B cell (primary cell): ENCODE results near the gene NUAK2. TPM values are rescaled to one million over a fixed set of nuclear protein-coding genes. Genes with fewer than 3 reads are reported as not detected.
A peak's percentile ranks its signal among the peaks of the same experiment; 100 is the strongest.

Experiments used
- ATAC-seq: fragments of 200-7000 bp; cut with Tn5 transposase; one replicate; pipeline ENCODE4 v1.10.0; 2021; ENCODE audit warnings: low read depth, mild to moderate bottlenecking, moderate number of reproducible peaks, moderate library complexity
- CTCF ChIA-PET: fragments of 350-600 bp; sonication (Branson Sonifier 250); formaldehyde crosslinking; loops from one replicate; lab custom pipeline; 2021; ENCODE audit warnings: antibody characterized with exemption, inconsistent platforms; lab: Charles Lee
- POLR2A ChIA-PET: fragments of 350-600 bp; sonication (Branson Sonifier 250); formaldehyde crosslinking; loops from one replicate; lab custom pipeline; 2021; ENCODE audit warnings: antibody characterized with exemption; lab: Charles Lee
- DNase-seq: peaks from one replicate; pipeline ENCODE4 v3.0.0; 2013
- H2AFZ ChIP-seq: 2 replicates; pipeline ENCODE4 v1.6.1; 2012; ENCODE audit warnings: mild to moderate bottlenecking, low read depth, low read length; ENCODE audit not compliant: insufficient read depth, poor library complexity, severe bottlenecking
- H3K27ac ChIP-seq, 2 donors: 1 replicate in 1 of 2; 2 replicates in 1 of 2; pipeline ENCODE4 v1.5.1; 2012 to 2013; ENCODE audit warnings: low read length in 2 of 2, mild to moderate bottlenecking in 2 of 2, moderate library complexity in 1 of 2
- H3K27me3 ChIP-seq, 4 experiments: fragments of 200-600 bp in 1 of 4; sonication (generic) in 1 of 4; replicated peaks in 1 of 4; 1 replicate in 2 of 4; 2 replicates in 2 of 4; pipeline versions ENCODE4 v1.6.1 to v1.7.0; 2013 to 2016; ENCODE audit warnings: low read length in 3 of 4, mild to moderate bottlenecking in 2 of 4, mixed read lengths in 1 of 4, moderate library complexity in 1 of 4; ENCODE audit not compliant: insufficient read depth in 4 of 4, control insufficient read depth in 3 of 4; ENCODE audit errors: control extremely low read depth in 1 of 4
- H3K36me3 ChIP-seq, 2 experiments: replicated peaks in 1 of 2; 1 replicate in 1 of 2; 2 replicates in 1 of 2; pipeline versions ENCODE4 v1.6.1 to v1.7.1; 2013; ENCODE audit warnings: low read length in 1 of 2; ENCODE audit not compliant: insufficient read depth in 2 of 2, control insufficient read depth in 1 of 2; ENCODE audit errors: control extremely low read depth in 1 of 2, extremely low read depth in 1 of 2
- H3K4me1 ChIP-seq, 2 donors: fragments of 200-600 bp in 1 of 2; sonication (generic) in 1 of 2; 1 replicate in 1 of 2; 2 replicates in 1 of 2; pipeline versions ENCODE4 v1.5.1 to v1.6.1; 2013 to 2017; ENCODE audit warnings: low read length in 2 of 2; ENCODE audit not compliant: control insufficient read depth in 2 of 2, insufficient read depth in 2 of 2
- H3K4me2 ChIP-seq: replicated peaks from 2 replicates; pipeline ENCODE3; 2012; ENCODE audit warnings: mild to moderate bottlenecking, low read depth, low read length; ENCODE audit not compliant: poor library complexity, severe bottlenecking
- H3K4me3 ChIP-seq, 5 experiments: fragments of 200-600 bp in 1 of 5; sonication (generic) in 1 of 5; 1 replicate in 3 of 5; 2 replicates in 2 of 5; pipeline versions ENCODE4 v1.5.1 to v1.7.0; 2011 to 2016; ENCODE audit warnings: low read length in 4 of 5, mild to moderate bottlenecking in 4 of 5, low read depth in 2 of 5, control low read depth in 1 of 5, moderate library complexity in 1 of 5; ENCODE audit not compliant: insufficient read depth in 1 of 5; ENCODE audit errors: control extremely low read depth in 1 of 5, extremely low read depth in 1 of 5
- H3K79me2 ChIP-seq: fragments of 200-600 bp; sonication (generic); one replicate; pipeline ENCODE4 v1.6.0; 2016; ENCODE audit warnings: low read length; ENCODE audit not compliant: control insufficient read depth, insufficient read depth
- H3K9ac ChIP-seq: fragments of 200-600 bp; sonication (generic); 2 replicates; pipeline ENCODE4 v1.6.1; 2017; ENCODE audit warnings: mild to moderate bottlenecking, low read length, moderate library complexity
- H3K9me3 ChIP-seq, 3 donors: one replicate each; pipeline versions ENCODE4 v1.6.1 to v1.7.1; 2013; ENCODE audit warnings: low read length in 2 of 3; ENCODE audit not compliant: control insufficient read depth in 2 of 3, insufficient read depth in 1 of 3; ENCODE audit errors: control extremely low read depth in 1 of 3
- H4K20me1 ChIP-seq: 2 replicates; pipeline ENCODE4 v1.6.0; 2012; ENCODE audit warnings: mild to moderate bottlenecking, low read length; ENCODE audit not compliant: insufficient read depth, control insufficient read depth, poor library complexity, severe bottlenecking
- H3K27ac Mint-ChIP-seq: one replicate; pipeline ENCODE4 v1.8.0; 2021; ENCODE audit warnings: mixed read lengths
- H3K27me3 Mint-ChIP-seq: one replicate; pipeline ENCODE4 v1.8.0; 2021; ENCODE audit warnings: mixed read lengths
- H3K4me1 Mint-ChIP-seq: one replicate; pipeline ENCODE4 v1.8.0; 2021; ENCODE audit warnings: mixed read lengths
- H3K4me3 Mint-ChIP-seq: one replicate; pipeline ENCODE4 v1.8.0; 2021; ENCODE audit warnings: mixed read lengths
- H3K9me3 Mint-ChIP-seq: one replicate; pipeline ENCODE4 v1.8.0; 2022; ENCODE audit warnings: mixed read lengths; ENCODE audit not compliant: insufficient read depth
- EZH2 ChIP-seq: IDR thresholded peaks from 2 replicates; pipeline ENCODE4 v1.6.1; 2012; ENCODE audit warnings: borderline replicate concordance, low read depth, mild to moderate bottlenecking, moderate library complexity, low read length; ENCODE audit not compliant: insufficient read depth, poor library complexity, severe bottlenecking
- WGBS: methylation state at CpG from one replicate; pipeline ENCODE4 v1.1.5; 2013; ENCODE audit warnings: missing lambda C conversion rate; ENCODE audit not compliant: insufficient coverage; 5-methylcytosine and 5-hydroxymethylcytosine counted together
- intact Hi-C: fragments of 100-400 bp; cut with micrococcal nuclease; formaldehyde crosslinking; loops from one replicate; pipeline ENCODE4 v1.10.0; 2022
- polyA plus RNA-seq: library from polyadenylated mRNA; depleted of rRNA; stranded (reverse); fragments of >200 nt; gene quantifications from 2 replicates; pipeline ENCODE4 v1.2.3, GENCODE V29; 2012
- total RNA-seq, 2 donors: library from RNA; stranded (reverse); fragments of 120-200 nt in 1 of 2; gene quantifications; 1 replicate in 1 of 2; 2 replicates in 1 of 2; pipeline versions ENCODE4 v1.2.3 to v1.2.4, GENCODE V29; 2013 to 2022
- TF ChIP-seq, protein P1 (sequence below): fragments of 200-600 bp; IDR thresholded peaks from one replicate; pipeline ENCODE4 v1.8.0; 2022; ENCODE audit warnings: antibody characterized with exemption, mild to moderate bottlenecking

Gene NUAK2
- total and polyA plus RNA-seq, 2 donors (not counting 1 experiment from before 2014, with no cell fraction given) = 37.9 to 102 TPM

DNA sequence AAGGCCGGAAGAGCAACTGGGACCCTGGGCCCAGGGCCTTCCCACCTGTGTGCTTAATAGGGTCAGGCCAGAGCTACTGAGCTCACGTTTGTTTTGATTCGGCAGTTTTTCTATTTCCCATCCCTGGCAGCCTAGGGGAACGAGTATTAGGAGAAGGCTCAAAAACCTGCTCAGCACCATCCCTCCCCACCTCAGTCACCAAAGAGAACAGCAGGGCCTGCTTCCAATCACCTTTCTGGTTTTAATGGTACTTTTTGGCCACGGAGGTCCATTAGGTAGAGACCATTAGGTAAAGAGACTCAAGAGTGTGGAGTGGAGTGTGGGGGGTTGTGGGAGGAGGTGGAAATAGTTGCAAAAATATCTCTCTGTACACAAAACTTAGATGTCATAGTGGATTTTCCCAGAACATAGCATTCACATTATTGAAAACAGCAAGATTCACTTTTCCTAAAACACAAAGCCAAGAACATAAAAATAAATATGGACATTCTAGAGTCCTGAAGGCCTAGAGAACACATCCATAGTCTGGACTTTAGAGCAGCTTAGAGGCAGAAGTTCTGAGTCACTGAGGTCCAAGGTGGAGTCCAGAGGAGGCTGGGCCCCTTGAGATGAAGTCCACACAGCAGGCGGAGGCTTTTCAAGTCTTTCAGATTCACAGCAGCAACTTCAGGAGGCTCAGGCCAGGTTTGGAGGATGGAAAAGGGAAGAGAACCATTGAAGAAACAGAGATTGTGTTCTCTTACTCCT, 19.5 kb downstream of the NUAK2 start:
- H3K4me3 Mint-ChIP-seq = peak overlapping the region; percentile 55
- H3K27ac Mint-ChIP-seq = peak overlapping the region; percentile 86
- peaks cover 0 to 54% of the 10 kb centered on the region in 2 experiments for H3K36me3 ChIP-seq

More for the DNA sequence above, 19.5 kb downstream of the NUAK2 start:
- H3K9ac ChIP-seq = no peak overlapping the region
- peaks cover 60% of the 10 kb centered on the region for H3K4me1 Mint-ChIP-seq
- H3K79me2 ChIP-seq = peaks cover 37% of the 10 kb centered on the region
- no peaks in the 10 kb centered on the region for H3K27me3 ChIP-seq
- WGBS = 100% methylated on average over 5 of the region's 6 CpGs
- no peak for TF ChIP-seq EZH2
- TF ChIP-seq, protein P1, sequence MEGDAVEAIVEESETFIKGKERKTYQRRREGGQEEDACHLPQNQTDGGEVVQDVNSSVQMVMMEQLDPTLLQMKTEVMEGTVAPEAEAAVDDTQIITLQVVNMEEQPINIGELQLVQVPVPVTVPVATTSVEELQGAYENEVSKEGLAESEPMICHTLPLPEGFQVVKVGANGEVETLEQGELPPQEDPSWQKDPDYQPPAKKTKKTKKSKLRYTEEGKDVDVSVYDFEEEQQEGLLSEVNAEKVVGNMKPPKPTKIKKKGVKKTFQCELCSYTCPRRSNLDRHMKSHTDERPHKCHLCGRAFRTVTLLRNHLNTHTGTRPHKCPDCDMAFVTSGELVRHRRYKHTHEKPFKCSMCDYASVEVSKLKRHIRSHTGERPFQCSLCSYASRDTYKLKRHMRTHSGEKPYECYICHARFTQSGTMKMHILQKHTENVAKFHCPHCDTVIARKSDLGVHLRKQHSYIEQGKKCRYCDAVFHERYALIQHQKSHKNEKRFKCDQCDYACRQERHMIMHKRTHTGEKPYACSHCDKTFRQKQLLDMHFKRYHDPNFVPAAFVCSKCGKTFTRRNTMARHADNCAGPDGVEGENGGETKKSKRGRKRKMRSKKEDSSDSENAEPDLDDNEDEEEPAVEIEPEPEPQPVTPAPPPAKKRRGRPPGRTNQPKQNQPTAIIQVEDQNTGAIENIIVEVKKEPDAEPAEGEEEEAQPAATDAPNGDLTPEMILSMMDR = no peak
- peaks cover 61% of the 10 kb centered on the region for H4K20me1 ChIP-seq
- CTCF ChIA-PET = interaction anchor here (0.9 to 56.6 kb wide), 7 partner anchors 9 to 46 kb away, joined by 3 to 2421 read pairs (median 6); partner anchors contain the start of gene NUAK2
- intact Hi-C loops = loop anchor here (1.0 kb wide), 1 partner anchor 14 kb away; no protein-coding TSS in a partner anchor
- H3K9me3 ChIP-seq = no peaks in the 10 kb centered on the region
- peak overlapping the region in 1 of 2 donors; percentile 75 for H3K27ac ChIP-seq
- H2AFZ ChIP-seq = no peak overlapping the region
- no peaks in the 10 kb centered on the region for H3K27me3 Mint-ChIP-seq
- DNase-seq (no peak), ATAC-seq (no peak)
- H3K4me1 ChIP-seq = peaks cover 29 to 48% of the 10 kb centered on the region in 2 donors
- POLR2A ChIA-PET = interaction anchor here (1.1 to 4.9 kb wide), 6 partner anchors 10 to 26 kb away, joined by 3 to 55 read pairs (median 10); no protein-coding TSS in a partner anchor
- H3K4me3 ChIP-seq = no peak overlapping the region
- peak overlapping the region; percentile 44 for H3K4me2 ChIP-seq
- H3K9me3 Mint-ChIP-seq = no peaks in the 10 kb centered on the region
